HCT116 (cell line): Measurements from ENCODE around the gene GAS2. TPM values are rescaled to one million over a fixed set of nuclear protein-coding genes. Genes with fewer than 3 reads are reported as not detected.

ENCODE experiments used
- ATAC-seq: fragments of 200-7000 bp; cut with Tn5 transposase; 2 replicates; pipeline ENCODE4 v1.9.1; 2020; ENCODE audit warnings: mild to moderate bottlenecking, moderate library complexity
- BruUV-seq: library from RNA; stranded (reverse); fragments of 400-500 nt; replicated peaks from 2 replicates; lab custom pipeline; 2021; lab: Mats Ljungman, UMichigan
- CTCF ChIA-PET: fragments of 300-600 bp; sonication (Branson Sonifier 250); formaldehyde crosslinking; loops from one replicate; lab custom pipeline; 2021; ENCODE audit warnings: antibody characterized with exemption; lab: Charles Lee
- POLR2A ChIA-PET: fragments of 300-600, 350-600 bp; sonication (Branson Sonifier 250); formaldehyde crosslinking; loops from one replicate; lab custom pipeline; 2021; ENCODE audit warnings: antibody characterized with exemption; lab: Charles Lee
- RAD21 ChIA-PET, 2 experiments: fragments of 300-600 bp; sonication (Branson Sonifier 250); formaldehyde crosslinking; loops; one replicate each; lab custom pipeline; 2023; ENCODE audit warnings: low total read pairs in 2 of 2; ENCODE audit not compliant: uncharacterized antibody in 2 of 2, unreplicated experiment in 2 of 2, low non-redundant PET in 1 of 2; lab: Charles Lee
- DNase-seq: peaks from one replicate; pipeline ENCODE4 v3.0.0-alpha.2; 2010; ENCODE audit warnings: low read depth, low spot score
- H2AFZ ChIP-seq: fragments of 200-600 bp; shearing (Covaris generic), sonication (generic); 2 replicates; pipeline ENCODE4 v1.6.1; 2017; ENCODE audit warnings: low read depth, mixed run types, mixed read lengths, antibody characterized with exemption, low read length; ENCODE audit not compliant: poor library complexity, severe bottlenecking
- H3K27ac ChIP-seq: 2 replicates; pipeline ENCODE4 v1.5.1; 2012; ENCODE audit warnings: low read depth, low read length
- H3K27me3 ChIP-seq: fragments of 200-600 bp; sonication (generic); 2 replicates; pipeline ENCODE4 v1.6.1; 2016; ENCODE audit warnings: mixed run types, low read length, mixed read lengths; ENCODE audit not compliant: insufficient read depth
- H3K36me3 ChIP-seq, 2 experiments: fragments of 200-500 bp in 1 of 2; fragments of 200-600 bp in 1 of 2; sonication (Bioruptor generic) in 1 of 2; sonication (generic) in 1 of 2; 2 replicates each; pipeline versions ENCODE4 v1.5.1 to v1.6.1; 2014 to 2016; ENCODE audit warnings: low read length in 2 of 2, inconsistent platforms in 1 of 2, mixed read lengths in 1 of 2, mixed run types in 1 of 2; ENCODE audit not compliant: insufficient read depth in 2 of 2, control insufficient read depth in 1 of 2
- H3K4me1 ChIP-seq, 2 experiments: fragments of 200-600 bp in 1 of 2; sonication (generic) in 1 of 2; 2 replicates each; pipeline versions ENCODE4 v1.5.1 to v1.6.1; 2012 to 2017; ENCODE audit warnings: low read length in 2 of 2, inconsistent platforms in 1 of 2, mild to moderate bottlenecking in 1 of 2, mixed read lengths in 1 of 2, mixed run types in 1 of 2, moderate library complexity in 1 of 2; ENCODE audit not compliant: insufficient read depth in 2 of 2, control insufficient read depth in 1 of 2
- H3K4me2 ChIP-seq: fragments of 200-600 bp; sonication (generic); 2 replicates; pipeline ENCODE4 v1.6.1; 2017; ENCODE audit warnings: mixed run types, low read length, mixed read lengths
- H3K4me3 ChIP-seq, 2 experiments: fragments of 200-600 bp in 1 of 2; sonication (generic) in 1 of 2; replicated peaks in 1 of 2; 2 replicates each; pipeline ENCODE4 v1.5.1; 2011 to 2016; ENCODE audit warnings: low read length in 2 of 2, control low read depth in 1 of 2, low read depth in 1 of 2, mild to moderate bottlenecking in 1 of 2, mixed read lengths in 1 of 2, mixed run types in 1 of 2
- H3K79me2 ChIP-seq: fragments of 200-600 bp; sonication (generic); 2 replicates; pipeline ENCODE4 v1.6.1; 2017; ENCODE audit warnings: mild to moderate bottlenecking, mixed run types, low read length, moderate library complexity, mixed read lengths; ENCODE audit not compliant: insufficient read depth
- H3K9ac ChIP-seq: fragments of 200-600 bp; sonication (generic); 2 replicates; pipeline ENCODE4 v1.6.1; 2016; ENCODE audit warnings: low read length, mixed read lengths
- H3K9me2 ChIP-seq: fragments of 200-600 bp; sonication (generic), shearing (Covaris generic); 2 replicates; pipeline ENCODE4 v1.6.1; 2017; ENCODE audit warnings: mixed run types, mild to moderate bottlenecking, moderate library complexity; ENCODE audit not compliant: insufficient read depth
- H3K9me3 ChIP-seq, 2 experiments: fragments of 200-500 bp in 1 of 2; fragments of 200-600 bp in 1 of 2; sonication (Bioruptor generic) in 1 of 2; sonication (generic) in 1 of 2; 2 replicates each; pipeline ENCODE4 v1.6.1; 2014 to 2017; ENCODE audit warnings: low read length in 2 of 2, mixed read lengths in 2 of 2, inconsistent platforms in 1 of 2, low read depth in 1 of 2, mild to moderate bottlenecking in 1 of 2, mixed run types in 1 of 2, moderate library complexity in 1 of 2; ENCODE audit not compliant: control insufficient read depth in 1 of 2, insufficient read depth in 1 of 2
- H4K20me1 ChIP-seq: fragments of 200-600 bp; sonication (generic), shearing (Covaris generic); 2 replicates; pipeline ENCODE4 v1.6.1; 2017; ENCODE audit warnings: mixed run types, mild to moderate bottlenecking, moderate library complexity; ENCODE audit not compliant: insufficient read depth
- EZH2 ChIP-seq: fragments of 200-600 bp; sonication (generic); IDR thresholded peaks from 2 replicates; pipeline ENCODE4 v1.6.1; 2017; ENCODE audit warnings: antibody characterized with exemption, mixed run types
- EZH2phosphoT487 ChIP-seq: fragments of 200-600 bp; IDR thresholded peaks from 2 replicates; pipeline ENCODE4 v1.6.1; 2018; ENCODE audit warnings: antibody characterized with exemption, borderline replicate concordance
- JUND ChIP-seq: IDR thresholded peaks from 2 replicates; pipeline ENCODE4 v1.6.1; 2012
- intact Hi-C: fragments of 100-400 bp; cut with micrococcal nuclease; formaldehyde crosslinking; loops from 2 replicates; pipeline ENCODE4 v1.10.0; 2022
- total RNA-seq: library from RNA; stranded (reverse); gene quantifications from one replicate; pipeline ENCODE4 v1.2.1, GENCODE V29; 2021; ENCODE audit not compliant: unreplicated experiment
- TF ChIP-seq, protein P1 (sequence below): IDR thresholded peaks from 2 replicates; pipeline ENCODE4 v1.6.1; 2012; ENCODE audit warnings: low read depth
- TF ChIP-seq, protein P2 (sequence below): IDR thresholded peaks from 2 replicates; pipeline ENCODE4 v1.6.1; 2011; ENCODE audit warnings: mild to moderate bottlenecking, low read length, moderate library complexity; ENCODE audit not compliant: insufficient replicate concordance; ENCODE audit errors: extremely low read depth

GAS2 gene
- total RNA-seq, 1 experiment from 2014 or later: not detected

DNA sequence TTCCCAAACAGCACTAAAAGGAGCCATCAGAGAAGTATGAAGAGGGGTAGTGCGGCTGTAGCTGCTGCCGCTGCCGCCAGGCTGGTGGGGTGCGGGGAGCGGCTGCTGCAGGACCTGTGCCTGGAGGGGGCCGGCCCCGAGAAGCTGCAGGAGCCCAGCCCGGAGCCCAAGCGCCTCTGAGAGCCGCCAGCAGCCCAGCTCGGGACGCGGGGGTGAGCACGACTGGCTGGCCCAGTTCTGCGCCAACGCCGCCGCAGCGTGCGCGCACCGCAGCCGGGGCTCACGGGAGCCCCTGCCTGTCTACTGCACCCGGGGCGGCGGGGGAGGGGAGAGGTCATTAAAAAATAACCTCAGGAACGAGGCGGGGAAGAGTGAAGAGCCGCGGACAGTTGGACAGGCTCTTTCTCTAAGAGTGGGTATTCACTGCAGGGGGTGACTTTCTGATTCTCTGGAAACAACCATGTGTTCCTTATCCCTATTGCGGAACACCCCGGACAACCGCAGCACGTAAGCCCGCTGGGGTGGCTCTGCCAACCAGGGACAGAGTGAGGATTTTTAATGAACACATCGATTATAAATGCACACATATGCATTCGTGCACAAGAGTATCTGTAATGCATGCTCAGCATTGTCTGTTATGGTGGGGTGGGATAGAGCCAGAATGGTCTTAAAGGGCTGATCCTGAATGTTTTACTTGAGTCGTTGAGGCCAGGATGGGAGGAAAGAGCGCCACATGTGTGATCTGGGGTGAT lies 453 bp downstream of the GAS2 start:
- Histone ChIP-seq H2AFZ (no peak overlapping the region), H3K9ac (no peak overlapping the region), H3K36me3 (no peaks in the 10 kb centered on the region), H3K4me1 (no peaks in the 10 kb centered on the region), H3K4me3 (no peak overlapping the region), H3K79me2 (no peaks in the 10 kb centered on the region), H3K9me2 (no peaks in the 10 kb centered on the region), H3K27me3 (peaks cover 17% of the 10 kb centered on the region), H3K9me3 (no peaks in the 10 kb centered on the region), H4K20me1 (no peaks in the 10 kb centered on the region), H3K27ac (no peak overlapping the region), H3K4me2 (no peak overlapping the region)
- intact Hi-C loops: no loop called here
- ChIA-PET RAD21 (no interaction called here), CTCF (no interaction called here), POLR2A (no interaction called here)
- TF ChIP-seq, protein P1, sequence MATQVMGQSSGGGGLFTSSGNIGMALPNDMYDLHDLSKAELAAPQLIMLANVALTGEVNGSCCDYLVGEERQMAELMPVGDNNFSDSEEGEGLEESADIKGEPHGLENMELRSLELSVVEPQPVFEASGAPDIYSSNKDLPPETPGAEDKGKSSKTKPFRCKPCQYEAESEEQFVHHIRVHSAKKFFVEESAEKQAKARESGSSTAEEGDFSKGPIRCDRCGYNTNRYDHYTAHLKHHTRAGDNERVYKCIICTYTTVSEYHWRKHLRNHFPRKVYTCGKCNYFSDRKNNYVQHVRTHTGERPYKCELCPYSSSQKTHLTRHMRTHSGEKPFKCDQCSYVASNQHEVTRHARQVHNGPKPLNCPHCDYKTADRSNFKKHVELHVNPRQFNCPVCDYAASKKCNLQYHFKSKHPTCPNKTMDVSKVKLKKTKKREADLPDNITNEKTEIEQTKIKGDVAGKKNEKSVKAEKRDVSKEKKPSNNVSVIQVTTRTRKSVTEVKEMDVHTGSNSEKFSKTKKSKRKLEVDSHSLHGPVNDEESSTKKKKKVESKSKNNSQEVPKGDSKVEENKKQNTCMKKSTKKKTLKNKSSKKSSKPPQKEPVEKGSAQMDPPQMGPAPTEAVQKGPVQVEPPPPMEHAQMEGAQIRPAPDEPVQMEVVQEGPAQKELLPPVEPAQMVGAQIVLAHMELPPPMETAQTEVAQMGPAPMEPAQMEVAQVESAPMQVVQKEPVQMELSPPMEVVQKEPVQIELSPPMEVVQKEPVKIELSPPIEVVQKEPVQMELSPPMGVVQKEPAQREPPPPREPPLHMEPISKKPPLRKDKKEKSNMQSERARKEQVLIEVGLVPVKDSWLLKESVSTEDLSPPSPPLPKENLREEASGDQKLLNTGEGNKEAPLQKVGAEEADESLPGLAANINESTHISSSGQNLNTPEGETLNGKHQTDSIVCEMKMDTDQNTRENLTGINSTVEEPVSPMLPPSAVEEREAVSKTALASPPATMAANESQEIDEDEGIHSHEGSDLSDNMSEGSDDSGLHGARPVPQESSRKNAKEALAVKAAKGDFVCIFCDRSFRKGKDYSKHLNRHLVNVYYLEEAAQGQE: no peak
- TF ChIP-seq JUND (no peak), EZH2phosphoT487 (no peak), EZH2 (no peak)
- TF ChIP-seq, protein P2, sequence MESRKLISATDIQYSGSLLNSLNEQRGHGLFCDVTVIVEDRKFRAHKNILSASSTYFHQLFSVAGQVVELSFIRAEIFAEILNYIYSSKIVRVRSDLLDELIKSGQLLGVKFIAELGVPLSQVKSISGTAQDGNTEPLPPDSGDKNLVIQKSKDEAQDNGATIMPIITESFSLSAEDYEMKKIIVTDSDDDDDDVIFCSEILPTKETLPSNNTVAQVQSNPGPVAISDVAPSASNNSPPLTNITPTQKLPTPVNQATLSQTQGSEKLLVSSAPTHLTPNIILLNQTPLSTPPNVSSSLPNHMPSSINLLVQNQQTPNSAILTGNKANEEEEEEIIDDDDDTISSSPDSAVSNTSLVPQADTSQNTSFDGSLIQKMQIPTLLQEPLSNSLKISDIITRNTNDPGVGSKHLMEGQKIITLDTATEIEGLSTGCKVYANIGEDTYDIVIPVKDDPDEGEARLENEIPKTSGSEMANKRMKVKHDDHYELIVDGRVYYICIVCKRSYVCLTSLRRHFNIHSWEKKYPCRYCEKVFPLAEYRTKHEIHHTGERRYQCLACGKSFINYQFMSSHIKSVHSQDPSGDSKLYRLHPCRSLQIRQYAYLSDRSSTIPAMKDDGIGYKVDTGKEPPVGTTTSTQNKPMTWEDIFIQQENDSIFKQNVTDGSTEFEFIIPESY: no peak
- DNase-seq: no peak
- BruUV-seq: no TSS peak
- no peak for ATAC-seq
